GM18526 (cell line): Measurements from ENCODE around the gene NAXD.

Source experiments
- POLR2A ChIP-seq: IDR thresholded peaks from 3 replicates; pipeline ENCODE4 v1.6.1; 2011; ENCODE audit not compliant: insufficient read length; ENCODE audit errors: extremely low read depth

The NAXD gene

DNA sequence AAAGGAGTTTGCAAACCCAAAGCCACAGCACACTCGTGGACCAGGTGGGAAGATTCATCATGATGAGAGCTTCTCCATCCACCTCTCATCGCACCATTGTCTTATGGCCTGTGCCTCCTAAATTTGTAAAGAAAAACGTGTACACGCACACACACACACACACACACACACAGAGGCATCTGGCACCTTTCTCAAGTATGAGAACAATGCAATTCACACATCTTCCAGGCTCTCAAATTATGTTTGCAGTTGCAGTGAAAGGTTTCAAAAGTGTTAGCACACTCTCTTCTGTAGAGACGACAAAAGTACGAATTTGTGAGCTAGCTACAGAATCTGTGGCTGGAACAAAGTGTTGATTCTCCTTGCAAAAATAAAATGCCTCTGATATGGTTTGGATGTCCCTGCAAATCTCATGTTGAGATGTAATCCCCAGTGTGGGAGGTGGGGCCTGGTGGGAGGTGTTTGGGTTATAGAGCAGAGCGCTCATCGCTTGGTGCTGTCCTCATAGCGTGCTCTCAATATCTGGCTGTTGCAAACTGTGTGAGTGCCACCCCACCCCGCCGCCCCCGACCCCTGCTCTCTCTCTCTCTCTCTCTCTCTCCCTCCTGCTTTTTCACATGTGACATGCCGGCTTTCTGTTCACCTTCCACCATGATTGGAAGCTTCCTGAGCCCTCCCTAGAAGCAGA lies 32.0 kb upstream of the NAXD start:
- TF ChIP-seq POLR2A, result no peak

DNA sequence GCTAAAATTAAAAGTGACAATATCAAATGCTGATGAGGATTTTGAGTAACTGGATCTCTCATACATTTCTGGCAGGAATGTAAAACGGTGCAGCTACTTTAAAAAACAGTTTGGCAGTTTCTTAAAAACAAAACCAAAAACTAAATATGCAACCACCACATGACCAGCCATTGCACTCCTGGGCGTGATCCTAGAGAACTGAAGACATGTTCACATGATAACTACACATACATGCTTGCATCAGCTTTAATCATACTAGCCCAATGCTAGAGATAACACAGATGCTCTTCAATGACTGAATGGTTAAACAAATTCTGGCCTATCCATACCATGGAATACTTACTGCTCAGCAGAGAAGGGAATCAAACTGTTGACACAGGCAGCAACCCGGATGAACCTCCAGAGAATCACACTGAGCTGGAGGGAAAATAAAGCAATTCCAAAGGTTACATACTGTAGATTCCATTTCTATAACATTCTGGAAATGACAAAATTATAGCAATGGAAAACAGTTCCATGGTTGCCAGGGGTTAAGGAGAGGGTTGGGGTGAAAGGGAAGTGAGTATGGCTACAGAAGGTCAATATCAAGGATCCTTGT lies 25.5 kb upstream of the NAXD start:
- no peak for TF ChIP-seq POLR2A

- TF ChIP-seq POLR2A, result no peak
Measured at GRCh38 chr13:110590577-110590976, 24.8 kb upstream of the NAXD start.

DNA sequence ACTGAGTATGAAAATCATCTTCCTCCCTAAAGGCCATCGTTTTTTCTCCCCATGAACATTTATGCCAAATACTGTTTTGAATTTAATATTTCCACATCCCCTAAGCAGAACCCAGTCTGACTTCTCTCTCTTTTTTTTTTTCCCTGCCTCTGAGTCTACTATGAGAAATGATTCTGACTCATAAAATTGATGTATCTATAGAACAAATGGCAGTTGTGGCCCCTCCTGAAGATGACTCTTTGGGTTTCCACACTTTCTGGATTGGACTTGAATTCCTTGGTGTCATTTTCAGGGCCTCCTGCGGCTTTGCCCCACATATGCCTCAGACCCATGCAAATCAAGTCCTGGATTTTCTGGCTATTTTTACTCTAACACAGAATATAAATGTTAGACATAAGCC lies 22.7 kb upstream of the NAXD start:
- no peak for TF ChIP-seq POLR2A

- TF ChIP-seq POLR2A, result no peak
Measured at GRCh38 chr13:110593430-110594130, 21.8 kb upstream of the NAXD start.

DNA sequence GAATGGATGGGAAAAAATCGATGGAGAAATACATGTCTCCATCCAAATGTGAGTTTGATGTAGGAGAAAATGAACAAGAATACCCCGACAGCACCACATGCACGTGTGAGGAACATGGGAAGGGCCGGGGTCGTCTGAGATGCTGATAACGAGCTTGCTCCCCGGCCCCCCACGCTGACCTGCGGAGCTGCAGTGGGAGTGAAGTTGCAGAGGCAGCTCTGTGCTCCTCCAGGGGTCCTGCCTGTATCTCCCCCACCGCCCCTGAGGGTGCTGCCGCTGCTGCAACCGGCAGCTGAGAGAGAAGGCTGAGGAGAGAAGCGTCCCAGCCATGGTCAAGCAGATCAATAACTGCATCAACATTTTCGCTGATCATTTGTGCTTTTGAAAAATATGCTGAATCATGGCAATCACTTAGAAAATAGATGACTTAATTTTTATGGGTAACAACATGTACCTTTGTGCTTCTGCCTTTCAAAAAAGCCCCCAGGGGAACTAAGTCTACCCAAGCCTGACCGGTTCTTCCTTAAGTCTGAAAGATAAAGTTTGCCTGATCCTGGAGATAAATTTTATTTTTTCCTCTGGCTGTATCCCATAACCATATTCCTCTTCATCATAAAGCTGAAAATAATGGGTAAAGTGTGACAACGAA lies 18.2 kb upstream of the NAXD start:
- TF ChIP-seq POLR2A, result no peak

- TF ChIP-seq POLR2A, result no peak
Measured at GRCh38 chr13:110600261-110600819, 15.0 kb upstream of the NAXD start.

DNA sequence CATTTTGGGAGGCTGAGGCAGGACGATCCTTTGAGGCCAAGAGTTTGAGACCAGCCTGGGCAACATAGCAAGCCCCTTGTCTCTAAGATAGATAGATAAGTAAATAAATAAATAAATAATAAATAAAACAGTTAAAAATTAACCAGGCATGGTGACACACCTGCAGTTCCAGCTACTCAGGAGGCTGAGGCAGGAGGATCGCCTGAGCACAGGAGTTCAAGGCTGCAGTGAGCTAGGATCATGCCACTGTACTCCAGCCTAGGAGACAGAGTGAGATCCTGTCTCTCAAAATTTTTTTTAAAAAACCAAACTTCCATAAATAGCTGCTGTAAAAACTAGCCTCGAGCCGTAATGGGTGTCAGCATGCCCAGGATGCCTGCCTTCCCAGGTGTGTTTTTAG lies 14.4 kb upstream of the NAXD start:
- no peak for TF ChIP-seq POLR2A

GRCh38 chr13:110605132-110605531 lies 10.2 kb upstream of the NAXD start:
- no peak for TF ChIP-seq POLR2A

GRCh38 chr13:110607675-110608224 lies 7.6 kb upstream of the NAXD start:
- no peak for TF ChIP-seq POLR2A

DNA sequence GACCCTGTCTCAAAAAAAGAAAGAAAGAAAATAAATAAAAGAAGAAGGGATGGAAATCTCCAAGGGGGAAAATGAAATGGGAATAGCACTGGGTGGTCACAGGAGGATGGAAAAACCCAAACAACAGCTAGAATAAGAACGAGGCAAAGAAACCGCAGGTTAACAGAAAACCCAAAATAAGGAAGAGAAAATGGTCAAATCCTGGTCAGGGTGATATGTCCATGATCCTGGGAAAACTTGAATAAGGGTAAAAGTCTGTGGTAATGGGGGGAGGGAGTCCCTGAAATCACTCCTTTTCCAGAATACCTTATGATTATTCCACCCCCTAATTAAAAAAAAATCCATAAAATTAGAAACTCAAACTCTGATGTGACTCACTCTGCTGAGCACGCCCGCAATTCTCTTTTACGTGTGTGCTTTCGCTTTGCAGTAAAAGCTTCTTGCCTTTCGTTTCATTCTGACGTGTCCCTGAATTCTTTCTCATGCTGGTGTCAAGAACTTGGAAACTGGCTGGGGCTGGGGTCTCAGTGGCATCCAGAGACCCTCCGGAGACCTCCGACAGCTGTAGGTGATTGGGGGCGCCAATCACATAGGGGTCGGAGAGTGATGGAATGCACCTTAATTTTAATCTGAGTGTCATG lies 4.3 kb upstream of the NAXD start:
- TF ChIP-seq POLR2A, result no peak

DNA sequence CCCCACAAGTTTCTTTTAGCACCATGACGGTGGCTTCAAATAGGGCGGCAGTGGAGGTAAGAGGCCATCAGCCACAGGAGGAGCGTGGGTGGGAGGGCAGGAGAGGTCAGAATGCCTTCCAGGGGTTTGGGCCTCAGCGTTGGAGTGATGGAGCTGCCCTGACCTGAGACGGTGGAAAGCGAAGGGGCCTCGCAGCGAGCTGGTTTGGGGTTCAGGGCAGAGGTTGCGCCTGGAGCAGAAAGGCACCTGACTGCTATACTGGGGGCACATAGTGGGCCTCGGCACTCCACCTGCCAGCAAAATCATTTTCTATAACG lies 382 bp upstream of the NAXD start:
- TF ChIP-seq POLR2A, result no peak

DNA sequence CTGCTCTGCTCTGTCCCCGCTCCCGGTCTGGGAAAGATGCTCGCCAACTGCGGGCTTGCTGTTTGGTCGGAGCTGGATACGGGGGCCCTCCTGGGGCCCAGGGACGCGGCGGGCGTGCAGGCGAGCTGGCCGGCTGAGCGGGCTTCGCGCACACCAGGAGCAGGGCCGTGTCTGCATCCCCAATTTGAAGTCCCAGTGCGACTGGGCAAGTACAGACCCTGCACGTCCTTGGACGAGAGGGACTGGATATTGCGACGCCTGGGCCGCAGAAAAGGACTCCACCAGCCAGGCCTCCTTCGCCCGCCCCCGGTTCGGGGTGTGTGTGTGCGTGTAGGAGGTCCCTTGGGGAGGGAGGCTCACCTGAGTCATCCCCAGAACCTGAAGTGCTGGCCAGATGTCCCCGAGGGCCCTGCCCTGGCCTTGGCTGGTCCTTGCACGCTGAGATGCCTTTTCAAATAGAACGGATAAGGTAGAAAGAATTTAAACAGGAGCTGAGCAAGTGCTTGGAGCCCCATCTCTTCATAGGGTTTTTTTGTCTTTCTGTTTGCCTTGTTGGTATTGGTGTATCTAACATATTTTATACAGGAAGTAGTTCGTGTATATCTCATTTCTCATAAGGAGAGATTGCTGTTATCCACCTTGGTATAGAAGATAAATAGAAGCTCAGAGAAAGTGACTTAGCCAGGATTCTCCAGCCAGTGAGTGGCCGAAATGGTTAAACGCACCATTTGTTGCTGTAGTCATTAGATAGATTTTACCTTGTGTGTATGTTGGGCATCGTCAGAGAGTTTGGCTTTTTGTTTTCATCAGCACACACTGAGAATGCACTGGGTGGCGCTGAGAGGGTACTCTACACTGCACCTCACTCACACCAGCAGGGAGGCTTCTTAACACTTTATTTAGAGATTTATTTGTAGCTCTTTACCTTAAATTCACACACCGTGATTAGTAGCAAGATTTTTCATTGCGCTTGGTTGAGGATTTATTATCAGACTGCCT lies 1.1 kb downstream of the NAXD start:
- no peak for TF ChIP-seq POLR2A
